Activated CD4-positive, alpha-beta memory T cell treated with anti-CD3 and anti-CD28 coated beads, Interleukin-2, amount 10 ng/mL, durations not matched to agents 7 days and 5 days (primary cell): ENCODE results near the gene NEK11. TPM values are rescaled to one million over a fixed set of nuclear protein-coding genes. Genes with fewer than 3 reads are reported as not detected.

Experiments
- CTCF ChIA-PET: fragments of 350-600 bp; sonication (Branson Sonifier 250); formaldehyde crosslinking; loops from one replicate; lab custom pipeline; 2021; ENCODE audit warnings: antibody characterized with exemption, inconsistent platforms; lab: Charles Lee
- POLR2A ChIA-PET: fragments of 350-600 bp; sonication (Branson Sonifier 250); formaldehyde crosslinking; loops from one replicate; lab custom pipeline; 2021; ENCODE audit warnings: antibody characterized with exemption; lab: Charles Lee
- DNase-seq: peaks from one replicate; pipeline ENCODE4 v3.0.0-alpha.2; 2020
- H3K27ac Mint-ChIP-seq: one replicate; pipeline ENCODE4 v1.8.0; 2021; ENCODE audit warnings: mild to moderate bottlenecking, mixed read lengths
- H3K27me3 Mint-ChIP-seq: one replicate; pipeline ENCODE4 v1.8.0; 2021; ENCODE audit warnings: mixed read lengths
- H3K36me3 Mint-ChIP-seq: one replicate; pipeline ENCODE4 v1.8.0; 2021; ENCODE audit warnings: low read depth, mixed read lengths
- H3K4me1 Mint-ChIP-seq: one replicate; pipeline ENCODE4 v1.8.0; 2021; ENCODE audit warnings: mixed read lengths
- H3K4me3 Mint-ChIP-seq: one replicate; pipeline ENCODE4 v1.8.0; 2021; ENCODE audit warnings: mild to moderate bottlenecking, mixed read lengths
- H3K9me3 Mint-ChIP-seq: one replicate; pipeline ENCODE4 v1.8.0; 2021; ENCODE audit warnings: mixed read lengths
- total RNA-seq, 2 experiments: library from RNA; stranded (reverse); gene quantifications; one replicate each; pipeline ENCODE4 v1.2.3, GENCODE V29; 2021

Gene NEK11
- total RNA-seq, 2 experiments from 2014 or later = 1.4 to 2.8 TPM

GRCh38 chr3:131162516-131162915 lies 135.8 kb downstream of the NEK11 start:
- Mint-ChIP-seq H3K9me3 (no peaks in the 10 kb centered on the region), H3K4me1 (no peaks in the 10 kb centered on the region), H3K27me3 (no peaks in the 10 kb centered on the region), H3K4me3 (no peak overlapping the region), H3K36me3 (no peaks in the 10 kb centered on the region), H3K27ac (no peak overlapping the region)
- DNase-seq = no peak
- POLR2A ChIA-PET = no interaction called here
- CTCF ChIA-PET = no interaction called here

- Mint-ChIP-seq H3K9me3 (no peaks in the 10 kb centered on the region), H3K36me3 (no peaks in the 10 kb centered on the region), H3K27ac (no peak overlapping the region), H3K27me3 (no peaks in the 10 kb centered on the region), H3K4me1 (no peaks in the 10 kb centered on the region), H3K4me3 (no peak overlapping the region)
- POLR2A ChIA-PET = no interaction called here
- CTCF ChIA-PET = no interaction called here
- DNase-seq = no peak
Measured at GRCh38 chr3:131167867-131168266, 141.2 kb downstream of the NEK11 start.

- Mint-ChIP-seq H3K4me3 (no peak overlapping the region), H3K36me3 (no peaks in the 10 kb centered on the region), H3K27me3 (no peaks in the 10 kb centered on the region), H3K27ac (no peak overlapping the region), H3K9me3 (no peaks in the 10 kb centered on the region), H3K4me1 (peaks cover 4% of the 10 kb centered on the region)
- CTCF ChIA-PET = no interaction called here
- POLR2A ChIA-PET = no interaction called here
- no peak for DNase-seq
Measured at GRCh38 chr3:131169331-131169730, 142.7 kb downstream of the NEK11 start.

GRCh38 chr3:131172502-131173200 lies 146.0 kb downstream of the NEK11 start:
- Mint-ChIP-seq H3K4me3 (no peak overlapping the region), H3K9me3 (no peaks in the 10 kb centered on the region), H3K36me3 (no peaks in the 10 kb centered on the region), H3K27ac (no peak overlapping the region), H3K27me3 (no peaks in the 10 kb centered on the region), H3K4me1 (peaks cover 13% of the 10 kb centered on the region)
- CTCF ChIA-PET = interaction anchor here (0.7 kb wide), 1 partner anchor 474 kb away, joined by 5 read pairs; no protein-coding TSS in a partner anchor
- DNase-seq = no peak
- POLR2A ChIA-PET = no interaction called here

- Mint-ChIP-seq H3K4me1 (peaks cover 13% of the 10 kb centered on the region), H3K9me3 (peaks cover 2% of the 10 kb centered on the region), H3K27ac (no peak overlapping the region), H3K4me3 (no peak overlapping the region), H3K36me3 (no peaks in the 10 kb centered on the region), H3K27me3 (no peaks in the 10 kb centered on the region)
- ChIA-PET POLR2A (no interaction called here), CTCF (no interaction called here)
- DNase-seq = peak; percentile 49
Measured at GRCh38 chr3:131174752-131175151, 148.1 kb downstream of the NEK11 start.

GRCh38 chr3:131178710-131179375 lies 152.2 kb downstream of the NEK11 start:
- no peaks in the 10 kb centered on the region for H3K27me3 Mint-ChIP-seq
- no peak for DNase-seq
- CTCF ChIA-PET = no interaction called here
- POLR2A ChIA-PET = no interaction called here
- peaks cover 6% of the 10 kb centered on the region for H3K9me3 Mint-ChIP-seq
- H3K27ac Mint-ChIP-seq = no peak overlapping the region
- H3K4me1 Mint-ChIP-seq = peaks cover 10% of the 10 kb centered on the region
- no peak overlapping the region for H3K4me3 Mint-ChIP-seq
- H3K36me3 Mint-ChIP-seq = peaks cover 5% of the 10 kb centered on the region

- no peaks in the 10 kb centered on the region for H3K4me1 Mint-ChIP-seq
- ChIA-PET CTCF (no interaction called here), POLR2A (no interaction called here)
- H3K27me3 Mint-ChIP-seq = no peaks in the 10 kb centered on the region
- H3K27ac Mint-ChIP-seq = no peak overlapping the region
- H3K4me3 Mint-ChIP-seq = no peak overlapping the region
- no peaks in the 10 kb centered on the region for H3K36me3 Mint-ChIP-seq
- DNase-seq = no peak
- H3K9me3 Mint-ChIP-seq = no peaks in the 10 kb centered on the region
Measured at GRCh38 chr3:131192701-131193100, 166.0 kb downstream of the NEK11 start.

GRCh38 chr3:131193641-131194238 lies 167.1 kb downstream of the NEK11 start:
- no peak for DNase-seq
- Mint-ChIP-seq H3K9me3 (peaks cover 3% of the 10 kb centered on the region), H3K4me1 (no peaks in the 10 kb centered on the region), H3K36me3 (no peaks in the 10 kb centered on the region), H3K27ac (no peak overlapping the region), H3K4me3 (no peak overlapping the region), H3K27me3 (no peaks in the 10 kb centered on the region)
- CTCF ChIA-PET = no interaction called here
- POLR2A ChIA-PET = no interaction called here

GRCh38 chr3:131194816-131195215 lies 168.1 kb downstream of the NEK11 start:
- no peak for DNase-seq
- Mint-ChIP-seq H3K36me3 (no peaks in the 10 kb centered on the region), H3K4me3 (no peak overlapping the region), H3K4me1 (no peaks in the 10 kb centered on the region), H3K9me3 (peaks cover 6% of the 10 kb centered on the region), H3K27me3 (no peaks in the 10 kb centered on the region), H3K27ac (no peak overlapping the region)
- POLR2A ChIA-PET = no interaction called here
- CTCF ChIA-PET = no interaction called here

GRCh38 chr3:131200636-131201199 lies 174.0 kb downstream of the NEK11 start:
- Mint-ChIP-seq H3K36me3 (no peaks in the 10 kb centered on the region), H3K27me3 (no peaks in the 10 kb centered on the region), H3K4me3 (no peak overlapping the region), H3K9me3 (peaks cover 18% of the 10 kb centered on the region), H3K27ac (no peak overlapping the region), H3K4me1 (no peaks in the 10 kb centered on the region)
- ChIA-PET CTCF (no interaction called here), POLR2A (no interaction called here)
- no peak for DNase-seq

- no peak for DNase-seq
- H3K27me3 Mint-ChIP-seq = no peaks in the 10 kb centered on the region
- ChIA-PET POLR2A (no interaction called here), CTCF (no interaction called here)
- H3K9me3 Mint-ChIP-seq = peaks cover 2% of the 10 kb centered on the region
- H3K4me1 Mint-ChIP-seq = no peaks in the 10 kb centered on the region
- no peak overlapping the region for H3K4me3 Mint-ChIP-seq
- no peak overlapping the region for H3K27ac Mint-ChIP-seq
- H3K36me3 Mint-ChIP-seq = no peaks in the 10 kb centered on the region
Measured at GRCh38 chr3:131216330-131216729, 189.7 kb downstream of the NEK11 start.

- CTCF ChIA-PET = no interaction called here
Measured at GRCh38 chr3:131216801-131217200, 190.1 kb downstream of the NEK11 start.

GRCh38 chr3:131217296-131217741 lies 190.6 kb downstream of the NEK11 start:
- no peaks in the 10 kb centered on the region for H3K36me3 Mint-ChIP-seq
- no peak for DNase-seq

More at GRCh38 chr3:131216801-131217200, 190.1 kb downstream of the NEK11 start:
- Mint-ChIP-seq H3K27me3 (no peaks in the 10 kb centered on the region), H3K4me1 (no peaks in the 10 kb centered on the region), H3K4me3 (no peak overlapping the region), H3K9me3 (no peaks in the 10 kb centered on the region), H3K27ac (no peak overlapping the region), H3K36me3 (no peaks in the 10 kb centered on the region)
- DNase-seq = no peak
- POLR2A ChIA-PET = no interaction called here

More at GRCh38 chr3:131217296-131217741, 190.6 kb downstream of the NEK11 start:
- ChIA-PET POLR2A (no interaction called here), CTCF (no interaction called here)
- H3K27ac Mint-ChIP-seq = no peak overlapping the region
- H3K4me1 Mint-ChIP-seq = no peaks in the 10 kb centered on the region
- no peak overlapping the region for H3K4me3 Mint-ChIP-seq
- H3K9me3 Mint-ChIP-seq = no peaks in the 10 kb centered on the region
- no peaks in the 10 kb centered on the region for H3K27me3 Mint-ChIP-seq
